Measurements from ENCODE around the gene TMPRSS3.

Gene TMPRSS3

DNA sequence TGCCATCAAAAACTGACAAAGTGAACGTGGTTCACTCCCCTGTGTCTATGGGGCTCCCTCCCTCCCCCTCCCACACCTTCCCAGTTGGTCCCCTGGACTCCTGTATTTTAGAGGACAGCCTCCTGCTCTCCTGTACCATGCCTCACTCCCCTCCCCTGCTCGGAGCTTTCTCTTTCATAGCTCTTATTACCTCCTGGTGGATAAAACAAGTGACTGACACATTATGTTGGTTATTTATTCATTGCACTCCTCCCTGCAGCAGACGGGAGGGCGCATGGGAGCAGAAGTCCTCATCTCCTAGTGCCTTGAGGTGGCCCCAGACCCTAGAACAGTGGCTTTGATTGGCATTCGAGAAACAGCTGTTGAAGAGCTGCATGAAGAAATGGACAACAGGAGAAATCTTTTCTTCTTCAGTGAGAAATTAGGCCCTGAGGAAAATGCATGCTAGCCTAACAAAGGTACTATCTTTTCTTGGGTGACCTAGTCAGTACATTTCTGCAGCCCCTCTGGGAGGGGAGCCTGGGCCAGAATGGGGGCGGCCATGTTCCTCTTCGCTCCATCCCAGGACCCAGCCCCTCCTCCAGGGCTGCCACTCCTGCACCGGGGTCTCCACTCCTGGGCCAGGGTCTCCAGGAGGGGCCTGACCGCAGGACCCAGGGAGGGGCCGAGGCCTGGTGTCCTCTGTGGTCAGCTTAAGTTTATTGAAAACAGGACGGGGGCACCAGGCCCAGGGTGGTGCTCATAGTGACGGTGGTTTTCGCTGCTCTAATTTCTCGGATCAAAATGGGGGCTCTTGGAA is 28.3 kb downstream of the TMPRSS3 start:
- peak; percentile 36 for DNase-seq

DNA sequence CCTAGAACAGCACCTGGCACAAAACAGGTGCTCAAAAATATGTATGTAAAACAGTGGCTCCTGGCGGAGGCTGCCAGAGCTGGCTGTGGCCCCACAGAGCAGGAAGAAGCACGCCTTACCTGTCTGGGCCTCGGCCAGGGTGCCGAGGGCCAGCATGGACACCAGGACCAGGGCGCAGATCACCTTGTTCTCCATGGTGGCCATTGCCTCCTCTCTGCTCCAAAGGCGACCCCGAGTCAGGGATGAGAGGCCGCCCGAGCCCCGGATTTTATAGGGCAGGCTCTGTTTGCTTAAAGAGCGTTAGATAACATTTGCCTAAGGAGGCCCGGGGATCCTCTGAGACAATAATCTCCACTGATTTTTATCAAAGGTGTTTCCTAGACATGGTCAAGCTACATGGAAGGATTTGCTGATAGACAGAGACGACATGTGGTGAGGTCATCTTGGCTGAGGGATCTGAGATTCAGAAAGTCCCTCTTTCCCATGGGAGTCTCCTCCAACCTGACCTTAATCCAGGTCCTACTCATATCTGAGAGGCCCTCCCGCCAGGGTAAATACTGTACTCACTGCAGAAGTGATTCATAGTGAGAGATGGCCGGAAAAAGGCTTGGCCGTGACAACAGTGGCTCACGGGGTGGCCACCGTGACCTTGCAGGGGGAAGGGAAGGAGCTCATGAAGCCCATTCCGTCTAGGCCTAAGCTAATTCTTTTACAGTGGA is 29.4 kb downstream of the TMPRSS3 start, which contains the start of gene TFF1:
TFF1 (minus strand) TSS at position 244 of the 719 bp plus-strand sequence; CDS start at position 204, 40 bp downstream.
- DNase-seq, result no peak

DNA sequence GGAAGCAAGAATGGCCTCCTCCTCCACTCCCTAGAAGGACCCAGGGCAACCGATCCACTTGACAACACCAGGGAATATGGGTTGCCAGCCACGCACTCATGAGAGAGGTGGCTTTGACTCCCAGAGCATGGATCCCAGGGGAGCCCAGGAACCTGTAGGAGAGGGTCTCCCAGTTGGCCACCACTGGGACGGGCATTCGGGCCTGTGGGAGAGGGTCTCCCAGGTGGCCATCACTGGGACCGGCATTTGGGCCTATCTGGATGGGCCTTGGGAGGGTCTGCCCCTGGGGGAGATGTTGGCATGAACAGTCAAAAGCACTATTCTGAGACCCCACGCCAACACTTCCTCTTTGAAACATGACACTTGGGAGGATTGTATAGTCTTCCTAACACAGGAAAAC is 30.1 kb downstream of the TMPRSS3 start:
- no peak for DNase-seq

DNA sequence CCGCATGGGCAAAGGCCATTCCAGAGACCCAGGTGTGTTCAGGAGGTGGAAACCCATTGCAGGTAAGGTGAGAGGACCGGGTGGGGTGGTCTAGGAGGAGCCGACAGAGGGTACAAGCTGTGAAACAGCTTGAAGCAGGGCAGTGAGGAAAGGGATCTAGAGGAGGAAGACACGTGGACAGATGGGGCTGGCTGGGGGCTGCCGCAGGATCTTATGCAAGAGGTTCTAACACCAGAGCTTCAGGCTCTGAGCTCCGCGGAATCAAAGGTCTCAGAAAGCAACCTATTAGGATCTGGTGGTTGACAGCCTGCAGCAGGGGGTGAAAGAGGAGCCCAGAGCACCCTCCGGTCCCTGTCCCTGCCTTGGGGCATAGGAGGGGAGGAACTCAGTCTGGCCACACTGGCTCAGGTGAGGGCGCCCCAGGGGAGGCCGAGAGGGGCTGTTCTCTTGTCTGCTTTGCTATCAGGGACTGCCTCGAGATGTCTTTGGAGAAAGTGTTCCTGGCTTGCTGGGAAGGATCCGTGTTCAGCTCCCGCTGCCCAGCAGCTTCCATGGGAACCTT is 31.5 kb downstream of the TMPRSS3 start:
- DNase-seq, result no peak

DNA sequence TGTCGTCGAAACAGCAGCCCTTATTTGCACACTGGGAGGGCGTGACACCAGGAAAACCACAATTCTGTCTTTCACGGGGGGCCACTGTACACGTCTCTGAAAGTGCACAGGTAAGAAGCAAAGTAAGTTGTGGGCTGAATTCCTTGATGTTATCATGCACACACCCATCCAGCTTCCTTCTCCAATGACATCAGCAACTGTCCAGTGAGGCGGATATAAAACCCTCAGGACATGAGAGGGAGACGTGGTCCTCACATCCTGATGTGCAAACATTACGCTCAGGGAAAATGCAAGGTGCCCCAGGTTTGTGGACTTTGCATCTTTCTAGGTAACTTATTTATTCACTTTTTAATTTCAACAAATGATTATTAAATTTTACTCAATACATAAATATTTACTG is 32.5 kb downstream of the TMPRSS3 start:
- DNase-seq, result no peak

DNA sequence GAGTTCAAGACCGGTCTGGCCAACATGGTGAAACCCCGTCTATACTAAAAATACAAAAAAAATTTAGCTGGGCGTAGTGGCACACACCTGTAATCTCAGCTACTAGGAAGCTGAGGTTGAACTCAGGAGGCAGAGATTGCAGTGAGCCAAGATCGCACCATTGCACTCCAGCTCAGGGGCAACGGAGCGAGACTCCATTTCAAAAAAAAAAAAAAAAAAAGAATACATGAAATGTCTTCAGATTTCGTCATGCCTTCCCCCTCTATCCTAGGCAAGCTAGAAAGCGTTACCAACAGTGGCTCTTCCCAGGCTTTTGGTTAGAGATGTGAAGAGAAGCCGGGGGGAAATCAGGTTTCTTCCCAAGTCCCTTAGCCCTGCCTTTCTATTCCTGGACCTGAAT is 33.2 kb downstream of the TMPRSS3 start:
- DNase-seq, result no peak

DNA sequence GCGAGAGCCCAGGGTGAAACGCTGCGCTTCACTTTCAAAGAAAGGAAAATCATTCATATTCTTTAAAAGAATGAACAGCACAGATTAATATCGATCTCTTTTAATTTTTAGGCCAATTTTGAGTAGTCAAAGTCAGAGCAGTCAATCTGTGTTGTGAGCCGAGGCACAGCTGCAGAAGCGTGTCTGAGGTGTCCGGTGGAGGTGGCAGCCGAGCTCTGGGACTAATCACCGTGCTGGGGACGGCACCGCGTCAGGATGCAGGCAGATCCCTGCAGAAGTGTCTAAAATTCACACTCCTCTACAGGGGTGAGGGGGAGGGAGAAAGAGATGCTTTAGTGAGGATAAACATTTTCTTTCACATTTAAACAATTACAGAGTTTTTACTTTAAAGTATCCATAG is 33.7 kb downstream of the TMPRSS3 start:
- DNase-seq, result no peak

DNA sequence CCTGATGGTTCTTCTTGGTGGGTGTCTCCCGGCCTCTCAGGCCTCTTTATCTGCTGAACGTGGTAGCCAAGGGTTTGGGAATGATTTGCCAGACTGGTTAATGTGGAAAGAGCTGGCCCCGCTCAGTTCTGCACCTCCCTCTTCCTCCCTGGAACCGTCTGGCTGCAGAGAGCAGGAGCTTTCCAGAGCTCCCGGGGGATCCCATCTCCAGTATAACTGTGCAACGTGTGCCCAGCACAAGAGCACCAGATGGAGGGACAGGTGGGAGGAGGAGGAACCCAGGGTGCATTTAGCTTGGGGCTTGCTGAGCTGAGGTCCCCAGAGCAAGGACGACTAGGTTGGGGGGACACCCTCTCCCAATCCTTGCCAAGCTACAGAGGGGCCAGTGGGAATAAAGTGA is 34.6 kb downstream of the TMPRSS3 start:
- DNase-seq, result no peak

DNA sequence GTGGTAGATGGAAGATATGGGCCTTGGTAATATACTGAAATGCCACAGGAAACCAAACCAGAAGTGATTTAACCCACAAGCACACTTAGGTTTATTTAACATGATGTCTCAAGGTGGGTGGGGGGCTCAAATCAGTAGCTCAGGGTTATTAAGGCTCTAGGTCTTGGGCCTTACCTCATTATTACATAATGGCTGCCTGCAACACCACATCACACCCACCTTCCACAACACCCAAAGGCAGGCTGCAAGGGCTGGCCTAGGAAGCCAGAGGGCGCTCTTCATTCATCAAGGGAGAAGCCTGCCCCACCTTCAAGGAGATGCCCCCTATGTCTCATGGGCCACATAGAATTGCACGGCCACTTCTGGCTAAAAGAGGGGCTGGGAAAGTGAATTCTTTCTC is 35.5 kb downstream of the TMPRSS3 start:
- peak; percentile 19 for DNase-seq

DNA sequence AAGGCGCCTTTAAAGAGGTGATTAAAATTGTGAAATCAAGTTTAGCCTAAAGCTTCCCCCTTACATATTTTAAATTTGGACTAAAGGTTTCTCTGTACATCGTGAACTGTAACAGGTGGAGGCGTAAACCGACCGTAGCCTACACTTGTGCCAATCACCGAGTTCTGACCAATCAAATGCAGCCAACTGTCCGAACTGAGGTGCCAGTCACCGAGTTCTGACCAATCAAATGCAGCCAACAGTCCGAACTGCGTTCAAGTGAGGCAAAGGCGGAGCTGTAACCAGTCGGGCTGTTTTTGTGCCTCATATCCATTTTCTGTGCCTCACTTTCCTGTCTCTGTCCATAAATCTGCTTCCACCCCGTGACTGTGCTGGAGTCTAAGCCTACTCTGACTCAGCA is 36.9 kb downstream of the TMPRSS3 start:
- no peak for DNase-seq

DNA sequence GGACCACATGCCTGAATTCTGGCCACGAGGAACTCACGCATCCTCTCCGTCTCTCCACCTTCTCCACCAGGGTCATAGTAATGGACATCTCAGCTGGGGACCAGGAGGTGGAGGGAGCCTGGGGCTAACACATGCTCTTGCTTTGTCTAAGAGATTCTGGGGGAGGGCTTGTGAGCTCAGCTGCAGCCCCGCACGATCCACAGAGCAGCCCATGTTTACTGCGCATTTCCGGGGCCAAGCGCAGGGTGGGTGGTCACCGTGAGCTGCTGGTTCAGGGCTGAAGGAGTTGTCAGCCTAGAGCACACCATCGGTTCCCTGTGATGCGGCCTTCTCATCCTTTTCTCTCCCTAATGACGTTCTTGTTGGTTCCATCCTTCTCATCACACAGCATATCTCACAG is 37.6 kb downstream of the TMPRSS3 start:
- no peak for DNase-seq

DNA sequence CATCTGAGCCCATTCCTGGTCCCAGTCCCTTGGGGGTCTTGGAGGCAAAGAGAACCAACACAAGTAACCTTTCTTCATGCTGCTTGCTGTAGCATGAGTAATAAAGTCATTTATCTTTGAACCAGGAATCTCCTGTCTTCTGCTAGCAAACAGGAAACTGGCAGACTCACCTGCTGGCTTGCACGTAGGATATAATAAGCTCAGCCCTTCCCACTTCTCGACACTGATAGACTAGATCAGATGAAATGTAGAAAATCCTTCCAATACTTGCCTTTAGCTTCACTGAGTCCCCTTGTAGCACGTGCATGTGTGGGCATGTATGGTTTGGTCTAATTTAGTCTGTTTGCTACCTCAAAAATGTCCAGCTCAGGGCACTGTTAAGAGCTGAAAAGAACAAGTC is 38.5 kb downstream of the TMPRSS3 start:
- DNase-seq, result no peak

DNA sequence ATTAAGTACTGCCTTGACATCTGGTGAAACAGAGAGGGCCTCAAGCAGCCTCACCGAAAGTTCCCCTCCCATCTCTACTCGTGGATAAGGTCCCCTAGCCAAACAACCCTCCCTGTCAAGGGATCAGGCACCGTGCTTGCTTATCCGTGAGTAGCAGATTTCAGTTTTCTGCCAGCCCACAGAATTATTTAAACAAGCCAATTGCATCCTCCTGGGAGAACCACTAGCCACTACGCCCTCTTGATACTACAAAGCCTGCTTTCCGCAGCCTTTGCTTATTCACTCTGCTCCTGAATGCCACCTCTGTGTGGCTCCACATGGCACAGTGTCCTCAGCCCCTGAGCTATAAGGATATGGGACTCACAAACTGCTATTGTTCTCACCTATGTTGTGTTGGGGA is 39.2 kb downstream of the TMPRSS3 start:
- DNase-seq, result no peak

DNA sequence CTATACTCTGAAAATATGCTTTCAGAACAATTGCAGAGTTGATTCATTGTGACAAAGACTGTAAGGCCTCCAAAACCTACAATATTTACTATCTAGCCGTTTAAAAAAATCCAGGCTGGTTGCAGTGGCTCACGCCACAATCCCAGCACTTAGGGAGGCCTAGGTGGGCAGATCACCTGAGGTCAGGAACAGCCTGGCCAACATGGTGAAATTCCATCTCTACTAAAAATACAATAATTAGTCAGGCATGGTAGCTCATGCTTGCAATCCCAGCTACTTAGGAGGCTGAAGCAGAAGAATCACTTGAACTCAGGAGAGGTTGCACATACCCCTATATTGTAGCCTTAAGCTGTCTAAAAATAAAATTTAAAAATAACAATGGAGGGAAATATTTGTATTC is 39.8 kb downstream of the TMPRSS3 start:
- DNase-seq, result no peak

DNA sequence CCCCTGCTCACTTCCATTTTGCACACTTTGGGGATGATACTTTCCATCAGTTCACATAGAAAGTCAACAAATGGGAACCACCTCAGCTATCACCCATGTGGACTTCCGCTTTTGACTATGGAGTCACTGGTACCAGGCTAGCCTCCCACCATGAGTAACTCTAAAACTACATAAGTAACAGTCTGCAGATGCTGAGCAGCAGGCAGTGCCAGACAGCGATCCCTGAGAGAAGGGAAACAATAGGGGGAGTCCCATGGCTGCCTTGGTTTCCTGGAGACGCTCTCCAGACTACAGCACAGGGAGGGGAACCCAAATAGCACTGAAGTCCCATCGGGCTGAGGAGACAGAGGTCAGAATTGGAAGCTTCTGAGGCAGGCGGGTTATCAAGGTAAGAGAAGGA is 42.2 kb downstream of the TMPRSS3 start:
- DNase-seq, result no peak

DNA sequence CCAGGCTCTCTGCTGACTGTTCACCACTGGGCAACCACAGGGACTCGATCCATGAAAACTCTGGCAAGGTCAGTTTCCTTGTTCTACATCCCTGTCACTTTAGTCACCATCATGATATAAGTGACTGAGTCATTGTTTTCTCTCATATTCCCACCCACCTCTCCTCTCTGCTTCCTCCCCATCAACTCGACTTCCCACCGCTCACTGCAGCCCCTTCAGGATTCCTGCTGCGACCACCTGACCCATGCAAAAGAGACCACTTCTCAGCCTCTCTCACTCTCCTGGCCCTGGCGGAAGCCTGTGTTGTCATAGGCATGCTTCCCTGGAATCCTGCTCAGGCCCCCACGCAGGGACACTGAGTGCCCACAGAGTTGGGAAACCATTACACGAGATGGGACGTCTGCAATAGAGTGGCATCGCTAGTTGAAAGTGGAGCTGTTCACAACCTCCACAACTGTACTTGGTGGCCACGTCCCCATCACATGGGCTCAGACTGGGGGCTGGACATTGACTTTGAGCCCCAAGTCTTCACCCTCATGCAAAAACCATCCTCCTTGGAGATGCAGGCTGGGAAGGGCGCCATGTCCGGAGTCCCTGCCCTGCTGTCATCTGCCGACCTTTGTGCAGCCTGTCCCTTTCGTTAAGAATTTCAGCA is 43.3 kb downstream of the TMPRSS3 start:
- DNase-seq, result no peak

DNA sequence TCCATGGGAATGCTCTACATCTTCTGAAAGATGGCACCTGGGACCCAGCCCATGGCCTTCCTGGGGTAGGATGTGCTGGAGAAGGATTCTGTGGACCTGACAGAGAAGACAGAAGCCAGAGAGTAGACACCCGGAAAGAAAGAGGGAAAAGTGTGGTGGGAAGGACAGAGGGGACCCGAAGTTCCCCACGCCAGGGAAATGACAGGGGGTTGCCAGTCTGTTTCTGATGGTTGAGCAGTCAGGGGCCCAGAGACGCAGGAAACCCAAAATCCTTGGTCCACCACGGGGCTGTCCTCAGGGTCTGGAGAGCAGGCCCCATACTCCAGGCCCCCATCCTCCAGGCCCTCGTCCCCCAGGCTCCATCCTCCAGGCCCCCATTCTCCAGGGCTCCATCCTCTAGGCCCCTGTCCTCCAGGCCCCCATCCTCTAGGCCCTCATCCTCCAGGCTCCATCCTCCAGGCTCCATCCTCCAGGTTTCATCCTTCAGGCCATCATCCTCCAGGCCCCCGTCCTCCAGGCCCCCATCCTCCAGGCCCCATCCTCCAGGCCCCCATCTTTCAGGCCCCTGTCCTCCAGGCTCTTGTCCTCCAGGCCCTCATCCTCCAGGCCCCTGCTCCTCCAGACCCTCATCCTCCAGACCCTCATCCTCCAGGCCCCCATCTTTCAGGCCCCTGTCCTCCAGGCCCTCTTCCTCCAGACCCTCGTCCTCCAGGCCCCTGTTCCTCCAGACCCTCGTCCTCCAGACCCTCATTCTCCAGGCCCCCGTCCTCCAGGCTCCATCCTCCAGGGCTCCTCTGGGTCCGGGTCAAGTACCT is 44.0 kb downstream of the TMPRSS3 start:
- no peak for DNase-seq

DNA sequence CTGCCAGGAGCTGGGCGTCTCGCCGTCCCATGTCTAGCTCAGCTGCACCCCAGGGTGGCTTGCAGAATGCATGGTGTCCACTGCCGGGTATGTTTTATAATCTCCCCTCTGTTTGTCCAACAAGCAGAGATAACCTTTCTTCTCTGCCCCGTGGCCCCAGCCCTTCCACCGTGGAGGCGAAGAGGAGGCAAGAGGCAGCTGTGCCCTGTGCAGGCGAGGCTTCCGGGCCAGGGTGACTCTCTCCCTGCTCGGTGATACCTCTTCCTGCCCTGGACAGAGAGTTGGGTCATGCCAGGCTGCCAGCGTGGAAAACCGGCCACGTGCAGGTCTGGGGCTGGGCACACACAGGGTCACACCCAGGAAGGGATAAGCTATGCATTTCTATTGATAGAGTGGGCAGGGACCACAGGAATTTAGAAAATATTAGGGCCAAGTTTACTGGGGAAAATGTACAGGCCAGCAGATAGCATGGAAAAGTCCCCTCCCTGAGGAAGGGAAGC is 44.9 kb downstream of the TMPRSS3 start, which contains the start of gene TFF2:
TFF2 (minus strand) TSS at position 68 of the 500 bp plus-strand sequence; CDS start at position 31, 37 bp downstream.
- DNase-seq, result no peak

DNA sequence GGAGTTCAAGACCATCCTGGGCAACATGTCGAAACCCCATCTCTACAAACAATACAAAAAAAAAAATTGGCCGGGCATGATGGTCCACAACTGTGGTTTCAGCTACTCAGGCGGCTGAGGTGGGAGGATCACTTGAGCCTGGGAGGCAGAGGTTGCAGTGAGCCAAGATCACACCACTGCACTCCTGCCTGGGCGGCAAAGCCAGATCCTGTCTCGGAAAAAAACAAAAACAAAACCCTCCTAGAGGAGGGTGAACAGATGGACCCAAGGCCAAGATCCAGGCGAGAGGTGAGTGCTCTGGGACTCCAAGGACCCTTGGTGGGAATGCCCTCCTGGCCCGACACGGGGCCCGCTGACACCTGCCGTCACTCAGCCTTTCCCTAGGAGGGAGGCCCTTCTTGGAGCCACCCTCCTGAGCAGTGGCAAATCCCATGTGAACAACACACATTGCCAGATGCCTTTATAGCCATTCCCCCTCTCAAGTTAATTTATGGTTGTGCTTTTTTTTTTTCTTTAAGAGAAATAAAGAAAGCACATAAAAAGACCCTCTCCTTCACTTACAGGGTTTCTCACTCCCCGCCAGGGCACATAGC is 45.4 kb downstream of the TMPRSS3 start:
- no peak for DNase-seq

DNA sequence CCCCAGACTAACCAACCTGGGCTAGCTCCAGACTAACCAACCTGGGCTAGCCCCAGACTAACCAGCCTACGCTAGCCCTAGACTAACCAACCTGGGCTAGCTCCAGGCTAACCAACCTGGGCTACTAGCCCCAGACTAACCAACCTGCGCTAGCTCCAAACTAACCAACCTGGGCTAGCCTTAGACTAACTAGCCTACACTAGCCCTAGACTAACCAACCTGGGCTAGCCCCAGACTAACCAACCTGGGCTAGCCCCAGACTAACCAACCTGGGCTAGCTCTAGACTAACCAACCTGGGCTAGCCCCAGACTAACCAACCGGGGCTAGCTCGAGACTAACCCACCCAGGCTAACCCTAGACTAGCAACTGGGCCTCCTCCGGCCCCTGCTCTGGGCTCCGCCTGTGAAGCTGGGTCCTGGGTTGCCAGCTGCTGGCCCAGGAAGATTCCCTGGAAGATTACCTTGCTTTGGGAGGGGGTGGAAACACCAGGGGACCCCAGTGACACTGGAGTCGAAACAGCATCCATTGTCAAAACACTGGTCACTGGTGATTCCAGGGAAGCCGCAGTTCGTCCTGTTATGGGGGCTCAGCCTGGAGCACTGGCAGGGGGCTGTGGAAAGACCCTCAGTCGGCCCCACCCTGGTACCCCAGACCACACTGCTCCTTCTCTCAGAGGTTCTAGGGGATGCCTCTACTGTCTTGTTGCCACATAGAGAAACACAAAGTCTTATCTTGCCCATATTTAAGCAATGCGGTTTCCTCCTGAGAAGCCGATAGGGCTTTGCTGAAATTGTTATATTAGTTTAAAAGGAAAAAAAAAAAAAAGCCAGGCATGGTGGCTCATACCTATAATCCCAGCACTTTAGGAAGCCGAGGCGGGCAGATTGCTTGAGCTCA is 46.2 kb downstream of the TMPRSS3 start:
- DNase-seq, result peak; percentile 81

DNA sequence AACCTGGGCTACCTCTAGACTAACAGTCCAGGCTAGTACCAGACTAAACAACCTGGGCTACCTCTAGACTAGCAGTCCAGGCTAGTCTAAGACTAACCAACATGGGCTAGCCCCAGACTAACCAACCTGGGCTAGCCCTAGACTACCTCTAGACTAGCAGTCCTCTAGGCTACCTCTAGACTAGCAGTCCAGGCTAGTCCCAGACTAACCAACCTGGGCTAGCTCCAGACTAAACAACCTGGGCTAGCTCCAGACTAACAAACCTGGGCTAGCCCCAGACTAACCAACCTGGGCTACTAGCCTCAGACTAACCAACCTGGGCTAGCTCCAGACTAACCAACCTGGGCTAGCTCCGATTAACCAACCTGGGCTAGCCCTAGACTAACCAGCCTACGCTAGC is 47.1 kb downstream of the TMPRSS3 start:
- no peak for DNase-seq

Data from OCI-M1 (cell line).